ENCODE results near the gene ATP5MC2. TPM values are rescaled to one million over a fixed set of nuclear protein-coding genes. Genes with fewer than 3 reads are reported as not detected.

Gene ATP5MC2
- total RNA-seq, 1 experiment from 2014 or later, result 322 TPM

DNA sequence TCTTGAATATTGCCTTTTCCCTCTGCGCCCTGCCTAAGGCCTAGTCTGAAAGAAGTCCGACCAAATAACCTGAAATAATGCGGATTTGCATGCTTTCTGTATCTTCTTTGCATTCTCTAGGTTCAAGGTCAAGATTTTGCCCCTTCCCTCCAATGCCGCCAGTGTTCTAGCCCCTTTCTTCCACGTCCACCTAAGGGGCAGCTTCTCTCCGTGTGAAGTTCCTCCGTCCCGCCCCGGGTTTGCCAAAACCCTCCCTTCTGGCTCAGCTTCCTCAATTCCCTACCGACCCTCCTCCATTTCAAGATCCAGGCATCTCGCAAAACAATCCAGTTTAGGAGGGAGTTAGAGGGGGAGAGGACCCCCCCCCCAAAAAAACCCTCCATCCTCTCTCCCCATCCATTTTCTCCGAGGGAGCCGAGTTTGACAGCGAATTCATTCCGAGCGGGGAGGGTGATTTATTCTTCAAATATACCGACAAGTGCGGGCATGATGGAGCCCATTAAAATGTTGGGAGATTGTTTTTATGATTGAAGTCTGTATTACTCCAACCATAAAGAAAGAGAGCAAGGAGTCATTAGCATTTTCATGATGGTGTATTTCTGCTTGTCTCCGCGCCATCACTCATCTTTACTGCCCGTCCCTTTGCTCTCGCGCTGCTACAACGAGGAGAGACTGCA lies 20.9 kb upstream of the ATP5MC2 start:
- no peak overlapping the region for H3K9ac ChIP-seq (ENCODE audit: low read length)
- TF ChIP-seq, protein P1, sequence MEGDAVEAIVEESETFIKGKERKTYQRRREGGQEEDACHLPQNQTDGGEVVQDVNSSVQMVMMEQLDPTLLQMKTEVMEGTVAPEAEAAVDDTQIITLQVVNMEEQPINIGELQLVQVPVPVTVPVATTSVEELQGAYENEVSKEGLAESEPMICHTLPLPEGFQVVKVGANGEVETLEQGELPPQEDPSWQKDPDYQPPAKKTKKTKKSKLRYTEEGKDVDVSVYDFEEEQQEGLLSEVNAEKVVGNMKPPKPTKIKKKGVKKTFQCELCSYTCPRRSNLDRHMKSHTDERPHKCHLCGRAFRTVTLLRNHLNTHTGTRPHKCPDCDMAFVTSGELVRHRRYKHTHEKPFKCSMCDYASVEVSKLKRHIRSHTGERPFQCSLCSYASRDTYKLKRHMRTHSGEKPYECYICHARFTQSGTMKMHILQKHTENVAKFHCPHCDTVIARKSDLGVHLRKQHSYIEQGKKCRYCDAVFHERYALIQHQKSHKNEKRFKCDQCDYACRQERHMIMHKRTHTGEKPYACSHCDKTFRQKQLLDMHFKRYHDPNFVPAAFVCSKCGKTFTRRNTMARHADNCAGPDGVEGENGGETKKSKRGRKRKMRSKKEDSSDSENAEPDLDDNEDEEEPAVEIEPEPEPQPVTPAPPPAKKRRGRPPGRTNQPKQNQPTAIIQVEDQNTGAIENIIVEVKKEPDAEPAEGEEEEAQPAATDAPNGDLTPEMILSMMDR (conservative IDR thresholded peaks at IDR 0.05; ENCODE audit: low read depth, low read length), result no peak
- TF ChIP-seq EZH2phosphoT487 (IDR thresholded peaks at IDR 0.05; ENCODE audit: borderline replicate concordance, low read length) (no peak), EZH2 (IDR thresholded peaks at IDR 0.05; ENCODE audit: low read length, unreplicated experiment) (no peak)
- POLR2A ChIA-PET (ENCODE audit: unreplicated experiment), result no interaction called here
- H3F3A ChIP-seq (ENCODE audit: low read length, unreplicated experiment), result no peaks in the 10 kb centered on the region
- ATAC-seq (no peak), DNase-seq (no peak)
- H3K9me3 ChIP-seq (ENCODE audit: low read length), result no peaks in the 10 kb centered on the region
- BruUV-seq (replicated peaks), result no TSS peak
- H3K36me3 ChIP-seq (ENCODE audit: low read depth, low read length), result no peaks in the 10 kb centered on the region
- 0 out of 2 replicates have a peak, but pooled peaks cover 4% of the 10 kb centered on the region for H3K27me3 ChIP-seq (ENCODE audit: low read length)
- peak overlapping the region; percentile 23; the same call in 1 of the 2 replicates for H3K4me2 ChIP-seq (ENCODE audit: low read length)
- H3K27ac ChIP-seq (ENCODE audit: low read length), result no peak overlapping the region
- H4K20me1 ChIP-seq (ENCODE audit: low read length), result no peaks in the 10 kb centered on the region
- intact Hi-C loops (cut with micrococcal nuclease), result no loop called here
- CTCF ChIA-PET, result no interaction called here
- H2AFZ ChIP-seq (ENCODE audit: low read length), result peak overlapping the region; percentile 58
- no peak overlapping the region for H3K4me3 ChIP-seq (ENCODE audit: low read length)
- H3K9me2 ChIP-seq (replicated peaks; ENCODE audit: low read length), result no peaks in the 10 kb centered on the region
- H3K4me1 ChIP-seq (ENCODE audit: insufficient read depth, low read length), result peaks cover 5% of the 10 kb centered on the region; the same call in 1 of the 2 replicates
- no peaks in the 10 kb centered on the region for H3K79me2 ChIP-seq (ENCODE audit: low read length)

DNA sequence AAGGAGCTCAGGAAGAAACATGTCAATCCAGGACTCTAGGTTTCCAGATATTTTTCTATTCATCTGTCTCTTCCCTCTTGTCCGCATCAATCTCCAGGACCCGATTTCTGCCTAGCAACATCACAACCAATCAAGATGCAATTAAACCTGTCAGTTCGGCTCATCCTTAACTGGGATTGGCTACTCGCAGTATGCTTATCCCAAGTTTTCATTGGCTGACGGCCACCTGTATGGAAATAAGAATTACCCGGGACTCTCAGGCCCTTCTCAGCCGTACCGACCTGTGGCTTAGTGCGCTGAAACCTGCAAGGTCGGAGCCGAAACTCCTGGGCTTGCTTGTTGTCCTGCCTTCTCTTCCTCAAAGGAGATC lies 20.4 kb upstream of the ATP5MC2 start:
- H3F3A ChIP-seq (ENCODE audit: low read length, unreplicated experiment), result no peaks in the 10 kb centered on the region
- peaks cover 5% of the 10 kb centered on the region; the same call in 1 of the 2 replicates for H3K4me1 ChIP-seq (ENCODE audit: insufficient read depth, low read length)
- no peaks in the 10 kb centered on the region for H3K36me3 ChIP-seq (ENCODE audit: low read depth, low read length)
- intact Hi-C loops (cut with micrococcal nuclease), result no loop called here
- no peak overlapping the region for H3K9ac ChIP-seq (ENCODE audit: low read length)
- TF ChIP-seq EZH2 (IDR thresholded peaks at IDR 0.05; ENCODE audit: low read length, unreplicated experiment) (no peak), EZH2phosphoT487 (IDR thresholded peaks at IDR 0.05; ENCODE audit: borderline replicate concordance, low read length) (no peak)
- TF ChIP-seq, protein P1 (conservative IDR thresholded peaks at IDR 0.05; ENCODE audit: low read depth, low read length), result no peak
- peak overlapping the region; percentile 23; the same call in 1 of the 2 replicates for H3K4me2 ChIP-seq (ENCODE audit: low read length)
- ChIA-PET POLR2A (ENCODE audit: unreplicated experiment) (no interaction called here), CTCF (no interaction called here)
- no peaks in the 10 kb centered on the region for H3K79me2 ChIP-seq (ENCODE audit: low read length)
- H3K9me3 ChIP-seq (ENCODE audit: low read length), result no peaks in the 10 kb centered on the region
- H3K27ac ChIP-seq (ENCODE audit: low read length), result no peak overlapping the region
- ATAC-seq (peak; percentile 95), DNase-seq (peak; percentile 92)
- H4K20me1 ChIP-seq (ENCODE audit: low read length), result no peaks in the 10 kb centered on the region
- no peak overlapping the region for H3K4me3 ChIP-seq (ENCODE audit: low read length)
- BruUV-seq (replicated peaks), result no TSS peak
- H3K9me2 ChIP-seq (replicated peaks; ENCODE audit: low read length), result no peaks in the 10 kb centered on the region
- 0 out of 2 replicates have a peak, but pooled peaks cover 4% of the 10 kb centered on the region for H3K27me3 ChIP-seq (ENCODE audit: low read length)
- H2AFZ ChIP-seq (ENCODE audit: low read length), result peak overlapping the region; percentile 58
